ENCODE data around the gene FTCDNL1.

Gene FTCDNL1

GRCh38 chr2:199738727-199739412, 112.1 kb downstream of the FTCDNL1 start:
- DNase-seq, result peak; percentile 87

- no peak for DNase-seq
Observed at GRCh38 chr2:199734651-199735050, 116.3 kb downstream of the FTCDNL1 start.

- no peak for DNase-seq
Observed at GRCh38 chr2:199734011-199734410, 117.0 kb downstream of the FTCDNL1 start.

- DNase-seq, result no peak
Observed at GRCh38 chr2:199727801-199728200, 123.2 kb downstream of the FTCDNL1 start.

GRCh38 chr2:199727306-199727705, 123.7 kb downstream of the FTCDNL1 start:
- DNase-seq, result no peak

- no peak for DNase-seq
Observed at GRCh38 chr2:199718074-199718473, 132.9 kb downstream of the FTCDNL1 start.

- no peak for DNase-seq
Observed at GRCh38 chr2:199717587-199717907, 133.4 kb downstream of the FTCDNL1 start.

- DNase-seq, result no peak
Observed at GRCh38 chr2:199716807-199717586, 134.0 kb downstream of the FTCDNL1 start.

GRCh38 chr2:199713746-199714145, 137.2 kb downstream of the FTCDNL1 start:
- DNase-seq, result no peak

GRCh38 chr2:199710551-199710950, 140.4 kb downstream of the FTCDNL1 start:
- DNase-seq, result no peak

Data from HCEC 1CT (cell line).